ENCODE data around the gene SKA1.
"Not testable (repeated sequence)": the region's sequence is repeated elsewhere in the genome, so short reads cannot be mapped to it uniquely, and the experiment has no call there.

SKA1 gene

DNA sequence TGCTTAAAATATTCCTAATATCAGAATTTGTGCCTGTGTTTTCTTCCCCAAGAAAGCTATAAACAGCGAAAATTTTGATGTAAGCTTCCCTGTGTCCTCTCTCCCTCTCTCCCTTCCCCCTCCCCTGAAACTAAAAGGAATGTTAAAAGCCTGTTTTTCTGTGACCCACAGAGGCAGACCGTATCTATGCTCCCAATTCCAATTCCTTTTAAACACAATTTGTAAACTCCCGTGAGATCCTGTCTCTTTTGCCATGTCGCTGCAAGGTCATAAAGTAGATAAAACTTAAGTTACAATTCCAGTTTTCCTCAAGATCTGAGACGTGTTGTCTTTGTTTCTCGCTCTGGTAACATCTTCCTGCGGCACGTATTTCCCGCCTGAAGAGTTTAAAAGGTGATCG is 23.3 kb downstream of the SKA1 start:
- no peak for DNase-seq (ENCODE audit: low spot score)
- TF ChIP-seq, protein P1, sequence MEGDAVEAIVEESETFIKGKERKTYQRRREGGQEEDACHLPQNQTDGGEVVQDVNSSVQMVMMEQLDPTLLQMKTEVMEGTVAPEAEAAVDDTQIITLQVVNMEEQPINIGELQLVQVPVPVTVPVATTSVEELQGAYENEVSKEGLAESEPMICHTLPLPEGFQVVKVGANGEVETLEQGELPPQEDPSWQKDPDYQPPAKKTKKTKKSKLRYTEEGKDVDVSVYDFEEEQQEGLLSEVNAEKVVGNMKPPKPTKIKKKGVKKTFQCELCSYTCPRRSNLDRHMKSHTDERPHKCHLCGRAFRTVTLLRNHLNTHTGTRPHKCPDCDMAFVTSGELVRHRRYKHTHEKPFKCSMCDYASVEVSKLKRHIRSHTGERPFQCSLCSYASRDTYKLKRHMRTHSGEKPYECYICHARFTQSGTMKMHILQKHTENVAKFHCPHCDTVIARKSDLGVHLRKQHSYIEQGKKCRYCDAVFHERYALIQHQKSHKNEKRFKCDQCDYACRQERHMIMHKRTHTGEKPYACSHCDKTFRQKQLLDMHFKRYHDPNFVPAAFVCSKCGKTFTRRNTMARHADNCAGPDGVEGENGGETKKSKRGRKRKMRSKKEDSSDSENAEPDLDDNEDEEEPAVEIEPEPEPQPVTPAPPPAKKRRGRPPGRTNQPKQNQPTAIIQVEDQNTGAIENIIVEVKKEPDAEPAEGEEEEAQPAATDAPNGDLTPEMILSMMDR (IDR thresholded peaks at IDR 0.05; ENCODE audit: borderline replicate concordance, control extremely low read depth, extremely low read depth, insufficient read depth, missing control alignments), result no peak
- in situ Hi-C loops (cut with MboI; ENCODE audit: low sequenced_read_pairs, unreplicated experiment), result no loop called here

DNA sequence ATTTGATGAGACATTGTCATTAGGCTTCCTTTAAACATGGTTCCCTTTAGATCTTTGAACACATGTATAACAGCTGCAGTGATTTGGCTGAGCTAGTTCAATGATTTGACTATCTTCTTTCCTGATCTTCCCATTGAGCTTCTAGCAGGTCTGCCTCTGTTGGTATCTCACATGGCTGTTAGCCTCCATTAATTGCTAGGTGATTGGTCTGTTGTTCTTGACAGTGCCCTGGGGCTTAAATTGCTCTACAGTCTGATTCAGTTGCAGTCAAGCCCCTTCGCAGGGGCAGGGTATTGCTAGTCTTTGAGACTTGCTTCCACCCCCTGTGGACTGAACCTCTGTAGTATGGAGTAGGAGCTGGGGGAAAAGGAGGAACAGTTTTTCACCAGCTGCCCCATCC is 24.1 kb downstream of the SKA1 start:
- in situ Hi-C loops (cut with MboI; ENCODE audit: low sequenced_read_pairs, unreplicated experiment), result no loop called here
- TF ChIP-seq, protein P1 (IDR thresholded peaks at IDR 0.05; ENCODE audit: borderline replicate concordance, control extremely low read depth, extremely low read depth, insufficient read depth, missing control alignments), result no peak
- no peak for DNase-seq (ENCODE audit: low spot score)

DNA sequence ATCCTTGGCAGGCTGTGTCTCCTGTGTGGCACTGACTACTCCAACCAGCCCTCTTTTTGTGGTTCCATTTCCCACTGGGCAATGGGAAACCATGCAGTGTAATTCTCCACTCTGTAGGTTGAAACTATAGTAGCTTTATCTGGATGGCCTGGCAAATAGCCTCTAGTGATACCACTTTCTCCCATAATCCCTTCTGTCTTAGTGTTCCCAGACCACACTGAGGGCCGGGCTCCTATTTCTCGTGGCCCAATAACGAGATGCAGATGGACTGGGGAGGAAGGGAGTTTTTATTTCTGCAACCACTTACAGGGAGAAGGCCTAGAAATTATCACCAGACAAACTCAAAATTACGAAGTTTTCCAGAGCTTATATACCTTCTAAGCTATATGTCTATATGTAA is 24.7 kb downstream of the SKA1 start:
- in situ Hi-C loops (cut with MboI; ENCODE audit: low sequenced_read_pairs, unreplicated experiment), result no loop called here
- DNase-seq (ENCODE audit: low spot score), result no peak
- TF ChIP-seq, protein P1 (IDR thresholded peaks at IDR 0.05; ENCODE audit: borderline replicate concordance, control extremely low read depth, extremely low read depth, insufficient read depth, missing control alignments), result no peak

DNA sequence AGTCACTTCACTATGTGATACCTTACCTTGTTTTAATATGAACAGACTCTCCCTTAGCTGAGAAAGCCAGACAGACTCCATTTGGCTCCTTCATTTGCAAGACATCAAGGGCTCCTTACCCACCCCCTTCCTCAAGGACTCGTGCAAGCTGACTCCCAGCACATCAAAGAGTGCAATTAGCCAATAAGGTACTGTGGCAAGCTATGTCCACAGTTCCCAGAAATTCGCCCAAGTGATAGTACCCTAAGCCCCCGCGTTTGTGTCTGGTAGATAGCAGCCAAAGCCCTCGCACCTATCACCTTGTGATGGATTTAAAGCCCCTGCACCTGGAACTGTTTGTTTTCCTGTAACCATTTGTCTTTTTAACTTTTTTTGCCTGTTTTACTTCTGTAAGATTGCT is 25.6 kb downstream of the SKA1 start:
- DNase-seq (ENCODE audit: low spot score); in situ Hi-C loops (cut with MboI; ENCODE audit: low sequenced_read_pairs, unreplicated experiment): not testable (repeated sequence)

DNA sequence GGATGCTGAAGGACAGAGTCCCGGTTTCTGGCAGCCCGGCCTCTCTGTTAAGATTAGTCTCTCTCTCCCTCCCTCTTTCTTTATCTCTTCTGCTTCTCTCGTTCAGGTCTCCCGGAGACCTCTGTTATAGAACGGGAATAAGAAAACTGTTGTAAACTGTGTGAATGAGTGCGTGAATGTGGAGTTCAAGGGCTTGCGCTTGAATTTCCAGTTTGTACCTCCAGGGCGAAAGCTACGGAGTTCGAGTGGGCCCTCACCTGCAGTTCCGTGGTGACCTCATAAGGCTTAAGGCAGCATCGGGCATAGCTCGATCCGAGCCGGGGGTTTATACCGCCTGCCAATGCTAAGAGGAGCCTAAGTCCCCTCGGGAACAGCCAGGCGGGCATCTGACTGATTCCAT is 26.4 kb downstream of the SKA1 start:
- no peak for DNase-seq (ENCODE audit: low spot score)
- in situ Hi-C loops (cut with MboI; ENCODE audit: low sequenced_read_pairs, unreplicated experiment), result no loop called here
- TF ChIP-seq, protein P1 (IDR thresholded peaks at IDR 0.05; ENCODE audit: borderline replicate concordance, control extremely low read depth, extremely low read depth, insufficient read depth, missing control alignments), result no peak

DNA sequence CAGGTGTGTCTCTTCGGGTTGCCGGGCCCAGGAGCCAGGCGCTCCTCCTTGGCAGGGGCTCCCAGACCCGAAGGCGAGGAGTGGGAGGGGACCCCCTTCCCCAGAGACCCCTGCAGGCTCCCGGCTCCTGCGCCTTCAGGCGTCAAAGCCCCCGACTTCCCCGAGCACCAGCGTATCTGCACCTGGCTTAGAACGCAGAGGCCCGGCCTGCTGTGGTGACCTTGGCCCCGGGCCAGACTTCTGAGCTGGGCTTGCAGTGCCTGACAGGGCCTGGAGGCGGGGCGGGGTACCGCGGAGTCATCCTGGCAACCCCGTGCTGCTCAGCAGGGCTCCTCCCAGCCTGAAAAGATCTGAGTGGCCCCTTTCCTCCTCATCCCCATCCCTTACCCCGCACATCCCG is 27.0 kb downstream of the SKA1 start:
- DNase-seq (ENCODE audit: low spot score), result peak; percentile 29
- TF ChIP-seq, protein P1 (IDR thresholded peaks at IDR 0.05; ENCODE audit: borderline replicate concordance, control extremely low read depth, extremely low read depth, insufficient read depth, missing control alignments), result no peak

DNA sequence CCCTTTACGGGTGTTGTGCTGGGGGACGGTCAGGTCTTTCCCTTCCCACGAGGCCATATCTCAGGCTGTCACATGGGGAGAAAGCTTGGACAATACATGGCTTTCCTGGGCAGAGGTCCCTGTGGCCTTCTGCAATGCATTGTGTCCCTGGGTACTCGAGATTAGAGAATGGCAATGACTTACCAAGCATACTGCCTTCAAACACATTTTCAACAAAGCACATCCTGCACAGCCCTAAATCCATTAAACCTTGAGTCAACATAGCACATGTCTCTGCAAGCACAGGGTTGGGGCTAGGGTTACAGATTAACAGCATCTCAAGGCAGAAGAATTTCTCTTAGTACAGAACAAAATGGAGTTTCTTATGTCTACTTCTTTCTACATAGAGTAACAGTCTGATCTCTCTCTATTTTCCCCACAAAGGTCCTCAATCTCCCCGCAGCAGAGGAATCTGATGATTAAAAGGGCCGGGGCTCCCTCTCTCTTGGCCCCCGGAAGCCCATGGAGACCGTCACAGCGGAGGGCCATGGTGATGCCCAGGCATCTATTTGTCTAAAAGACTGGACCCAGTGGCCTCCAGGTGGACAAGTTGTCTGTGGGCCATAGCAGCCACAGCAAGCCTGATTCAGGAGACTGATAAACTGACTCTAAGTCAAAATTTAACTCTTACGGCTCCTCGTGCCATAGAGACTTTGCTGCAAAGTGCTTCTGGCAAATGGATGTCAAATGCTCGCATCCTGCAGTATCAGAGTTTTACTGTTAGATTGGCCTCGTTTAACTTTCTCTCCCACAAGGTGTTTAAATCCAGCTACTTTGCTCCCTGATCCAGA is 30.1 kb downstream of the SKA1 start:
- in situ Hi-C loops (cut with MboI; ENCODE audit: low sequenced_read_pairs, unreplicated experiment); DNase-seq (ENCODE audit: low spot score): not testable (repeated sequence)

More for the DNA sequence above, 27.0 kb downstream of the SKA1 start:
- in situ Hi-C loops (cut with MboI; ENCODE audit: low sequenced_read_pairs, unreplicated experiment), result no loop called here
